Measurements from ENCODE around the gene MRPL12.
A peak's percentile ranks its signal among the peaks of the same experiment; 100 is the strongest.

The MRPL12 gene

DNA sequence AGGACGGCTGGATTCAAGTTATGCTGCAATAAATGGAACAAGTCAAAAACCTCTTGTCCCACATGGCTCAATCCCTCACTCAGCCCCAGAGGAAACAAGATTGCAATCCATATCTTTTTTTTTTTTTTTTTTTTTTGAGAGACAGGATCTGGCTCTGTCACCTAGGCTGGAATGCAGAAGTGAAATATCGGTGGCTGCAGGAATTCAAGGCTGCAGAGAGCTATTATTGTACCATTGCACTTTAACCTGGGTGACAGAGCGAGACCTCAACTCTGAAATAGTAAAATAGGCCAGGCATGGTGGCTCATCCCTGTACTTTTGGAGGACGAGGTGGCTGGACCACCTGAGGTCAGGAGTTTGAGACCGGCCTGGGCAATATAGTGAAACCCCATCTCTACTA lies 44.1 kb upstream of the MRPL12 start:
- TF ChIP-seq TEAD4 (IDR thresholded peaks at IDR 0.05), result 0 out of 2 replicates have a peak, but pooled peaks have one; percentile 33
- no peak for TF ChIP-seq TCF12 (IDR thresholded peaks at IDR 0.05; ENCODE audit: low read depth)

GRCh38 chr17:81660441-81660840 lies 42.7 kb upstream of the MRPL12 start:
- TF ChIP-seq YY1 (IDR thresholded peaks at IDR 0.05; ENCODE audit: low read depth) (no peak), RAD21 (IDR thresholded peaks at IDR 0.05; ENCODE audit: low read depth) (no peak), CEBPB (IDR thresholded peaks at IDR 0.05) (no peak), TAF1 (IDR thresholded peaks at IDR 0.05; ENCODE audit: low read depth) (no peak), ZBTB7A (IDR thresholded peaks at IDR 0.05; ENCODE audit: low read depth) (no peak), CREB1 (IDR thresholded peaks at IDR 0.05; ENCODE audit: low read depth) (no peak), TEAD4 (IDR thresholded peaks at IDR 0.05) (no peak), MAX (IDR thresholded peaks at IDR 0.05) (no peak), FOXM1 (IDR thresholded peaks at IDR 0.05; ENCODE audit: borderline replicate concordance, low read depth) (no peak), TCF12 (IDR thresholded peaks at IDR 0.05; ENCODE audit: low read depth) (no peak), NFIC (IDR thresholded peaks at IDR 0.05) (no peak), EP300 (IDR thresholded peaks at IDR 0.05; ENCODE audit: borderline replicate concordance) (no peak), REST (IDR thresholded peaks at IDR 0.05; ENCODE audit: low read depth) (no peak), EGR1 (IDR thresholded peaks at IDR 0.05) (no peak)
- TF ChIP-seq, protein P1, sequence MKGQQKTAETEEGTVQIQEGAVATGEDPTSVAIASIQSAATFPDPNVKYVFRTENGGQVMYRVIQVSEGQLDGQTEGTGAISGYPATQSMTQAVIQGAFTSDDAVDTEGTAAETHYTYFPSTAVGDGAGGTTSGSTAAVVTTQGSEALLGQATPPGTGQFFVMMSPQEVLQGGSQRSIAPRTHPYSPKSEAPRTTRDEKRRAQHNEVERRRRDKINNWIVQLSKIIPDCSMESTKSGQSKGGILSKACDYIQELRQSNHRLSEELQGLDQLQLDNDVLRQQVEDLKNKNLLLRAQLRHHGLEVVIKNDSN (IDR thresholded peaks at IDR 0.05), result no peak

- no peak for TF ChIP-seq MAX (IDR thresholded peaks at IDR 0.05)
- no peak for TF ChIP-seq CEBPB (IDR thresholded peaks at IDR 0.05)
- TF ChIP-seq NFIC (IDR thresholded peaks at IDR 0.05), result no peak
- no peak for TF ChIP-seq TCF12 (IDR thresholded peaks at IDR 0.05; ENCODE audit: low read depth)
- TF ChIP-seq FOXM1 (IDR thresholded peaks at IDR 0.05; ENCODE audit: borderline replicate concordance, low read depth), result no peak
- no peak for TF ChIP-seq RAD21 (IDR thresholded peaks at IDR 0.05; ENCODE audit: low read depth)
- no peak for TF ChIP-seq ZBTB7A (IDR thresholded peaks at IDR 0.05; ENCODE audit: low read depth)
- no peak for TF ChIP-seq EP300 (IDR thresholded peaks at IDR 0.05; ENCODE audit: borderline replicate concordance)
- no peak for TF ChIP-seq TAF1 (IDR thresholded peaks at IDR 0.05; ENCODE audit: low read depth)
- no peak for TF ChIP-seq YY1 (IDR thresholded peaks at IDR 0.05; ENCODE audit: low read depth)
- no peak for TF ChIP-seq REST (IDR thresholded peaks at IDR 0.05; ENCODE audit: low read depth)
- no peak for TF ChIP-seq EGR1 (IDR thresholded peaks at IDR 0.05)
- TF ChIP-seq TEAD4 (IDR thresholded peaks at IDR 0.05), result no peak
These were observed 41.2 kb upstream of the MRPL12 start for GRCh38 chr17:81662002-81662401.

DNA sequence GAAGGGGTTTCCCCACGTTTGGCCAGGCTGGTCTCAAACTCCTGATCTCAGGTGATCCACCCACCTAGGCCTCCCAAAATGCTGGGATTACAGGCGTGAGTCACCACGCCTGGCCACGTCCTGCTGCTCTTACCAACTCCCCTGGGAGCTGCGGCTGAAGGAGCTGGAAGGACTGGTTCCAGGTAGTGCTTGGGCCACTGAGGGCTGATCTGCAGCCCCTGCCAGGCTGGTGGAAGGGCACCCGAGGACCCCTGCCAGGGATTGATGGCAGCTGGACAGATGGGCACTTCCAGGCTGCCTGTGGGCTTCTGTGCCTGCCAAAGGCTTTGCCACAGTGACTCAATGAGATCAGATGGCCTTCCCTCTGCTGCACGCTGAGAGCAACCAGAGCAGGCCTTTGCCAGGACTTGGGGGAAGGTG lies 39.1 kb upstream of the MRPL12 start:
- TF ChIP-seq TAF1 (IDR thresholded peaks at IDR 0.05; ENCODE audit: low read depth) (no peak), TCF12 (IDR thresholded peaks at IDR 0.05; ENCODE audit: low read depth) (no peak), NFIC (IDR thresholded peaks at IDR 0.05) (no peak), MAX (IDR thresholded peaks at IDR 0.05) (no peak), FOXM1 (IDR thresholded peaks at IDR 0.05; ENCODE audit: borderline replicate concordance, low read depth) (no peak), YY1 (IDR thresholded peaks at IDR 0.05; ENCODE audit: low read depth) (no peak), CREB1 (IDR thresholded peaks at IDR 0.05; ENCODE audit: low read depth) (no peak), EGR1 (IDR thresholded peaks at IDR 0.05) (no peak), REST (IDR thresholded peaks at IDR 0.05; ENCODE audit: low read depth) (no peak), EP300 (IDR thresholded peaks at IDR 0.05; ENCODE audit: borderline replicate concordance) (no peak), CEBPB (IDR thresholded peaks at IDR 0.05) (no peak), ZBTB7A (IDR thresholded peaks at IDR 0.05; ENCODE audit: low read depth) (no peak), RAD21 (IDR thresholded peaks at IDR 0.05; ENCODE audit: low read depth) (no peak), TEAD4 (IDR thresholded peaks at IDR 0.05) (no peak)
- TF ChIP-seq, protein P1 (IDR thresholded peaks at IDR 0.05), result no peak
